A549 treated with AZD2906 at 1 μM for 4 hours (cell line): ENCODE results near the gene OR2L2. TPM values are rescaled to one million over a fixed set of nuclear protein-coding genes. Genes with fewer than 3 reads are reported as not detected.

Experiments
- total RNA-seq: library from RNA; stranded (reverse); fragments of 200-300 nt; extraction: Qiagen RNA extraction; gene quantifications from 5 replicates; pipeline ENCODE4 v1.2.3, GENCODE V29; 2022

OR2L2 gene
- total RNA-seq = not detected in 5 replicates

GRCh38 chr1:248029770-248030169 lies at the start of gene OR2L2:
Gene OR2L2, plus strand, starts transcription at chr1:248030070. Its CDS starts 8,198 bp downstream, at chr1:248038268.

GRCh38 chr1:248013229-248013710 lies 16.6 kb upstream of the OR2L2 start, which contains the start of gene OR2L5:
Gene OR2L5, plus strand, starts transcription at chr1:248013660. Its CDS starts 8,288 bp downstream, at chr1:248021948.

GRCh38 chr1:248046536-248046935 lies 16.7 kb downstream of the OR2L2 start, which contains the start of gene OR2L3:
Gene OR2L3, plus strand, starts transcription at chr1:248046836. Its CDS starts 13,846 bp downstream, at chr1:248060682.

Other genes with a start within 250 kb of the OR2L2 start
- not detected in 5 replicates for gene OR14A16, start 206.0 kb upstream of the OR2L2 start, total RNA-seq
- not detected in 5 replicates for gene OR11L1, start 188.2 kb upstream of the OR2L2 start, total RNA-seq
- gene TRIM58, start 172.9 kb upstream of the OR2L2 start, total RNA-seq = not detected in 5 replicates
- gene OR2W3, start 134.5 kb upstream of the OR2L2 start, total RNA-seq = not detected in 5 replicates
- not detected in 5 replicates for gene OR2T8, start 109.8 kb upstream of the OR2L2 start, total RNA-seq
- gene OR2AJ1, start 105.2 kb upstream of the OR2L2 start, total RNA-seq = not detected in 5 replicates
- not detected in 5 replicates for gene OR2L8, start 81.2 kb upstream of the OR2L2 start, total RNA-seq
- not detected in 5 replicates for gene OR2AK2, start 64.8 kb upstream of the OR2L2 start, total RNA-seq
- gene OR2L5, start 16.4 kb upstream of the OR2L2 start, total RNA-seq = not detected in 5 replicates
- not detected in 5 replicates for gene OR2L3, start 16.8 kb downstream of the OR2L2 start, total RNA-seq
- gene OR2L13, start 65.1 kb downstream of the OR2L2 start, total RNA-seq = not detected in 5 replicates
- not detected in 5 replicates for gene OR2M5, start 115.1 kb downstream of the OR2L2 start, total RNA-seq
- gene OR2M2, start 144.8 kb downstream of the OR2L2 start, total RNA-seq = not detected in 5 replicates
- not detected in 5 replicates for gene OR2M3, start 167.2 kb downstream of the OR2L2 start, total RNA-seq
- gene OR2M4, start 201.3 kb downstream of the OR2L2 start, total RNA-seq = not detected in 5 replicates
- gene OR2T33, start 247.9 kb downstream of the OR2L2 start, total RNA-seq = not detected in 5 replicates